ENCODE measurements around the gene NAV2.

Gene NAV2

GRCh38 chr11:20027556-20028013, 314.9 kb downstream of the NAV2 start:
- Histone ChIP-seq H3K27ac (no peak overlapping the region), H3K9ac (ENCODE audit: insufficient read length) (no peak overlapping the region), H3K36me3 (ENCODE audit: insufficient read depth, low read length) (no peaks in the 10 kb centered on the region), H3K4me3 (no peak overlapping the region), H3K9me3 (ENCODE audit: low read depth, low read length) (no peaks in the 10 kb centered on the region)
- no peak for TF ChIP-seq EZH2 (IDR thresholded peaks at IDR 0.05)
- no peak for TF ChIP-seq FOXP2 (optimal IDR thresholded peaks at IDR 0.05; ENCODE audit: control extremely low read depth, extremely low read length, insufficient read depth)
- TF ChIP-seq POLR2AphosphoS5 (IDR thresholded peaks at IDR 0.05; ENCODE audit: borderline replicate concordance, low read depth, low read length), result no peak
- DNase-seq (ENCODE audit: low read depth, low spot score), result no peak

- Histone ChIP-seq H3K9ac (ENCODE audit: insufficient read length) (no peak overlapping the region), H3K9me3 (ENCODE audit: low read depth, low read length) (no peaks in the 10 kb centered on the region), H3K4me3 (no peak overlapping the region), H3K27ac (no peak overlapping the region), H3K36me3 (ENCODE audit: insufficient read depth, low read length) (no peaks in the 10 kb centered on the region)
- TF ChIP-seq FOXP2 (optimal IDR thresholded peaks at IDR 0.05; ENCODE audit: control extremely low read depth, extremely low read length, insufficient read depth) (no peak), EZH2 (IDR thresholded peaks at IDR 0.05) (no peak), POLR2AphosphoS5 (IDR thresholded peaks at IDR 0.05; ENCODE audit: borderline replicate concordance, low read depth, low read length) (no peak)
- no peak for DNase-seq (ENCODE audit: low read depth, low spot score)
These were observed 316.6 kb downstream of the NAV2 start for GRCh38 chr11:20029193-20029592.

GRCh38 chr11:20030472-20030871, 317.8 kb downstream of the NAV2 start:
- no peak for DNase-seq (ENCODE audit: low read depth, low spot score)

DNA sequence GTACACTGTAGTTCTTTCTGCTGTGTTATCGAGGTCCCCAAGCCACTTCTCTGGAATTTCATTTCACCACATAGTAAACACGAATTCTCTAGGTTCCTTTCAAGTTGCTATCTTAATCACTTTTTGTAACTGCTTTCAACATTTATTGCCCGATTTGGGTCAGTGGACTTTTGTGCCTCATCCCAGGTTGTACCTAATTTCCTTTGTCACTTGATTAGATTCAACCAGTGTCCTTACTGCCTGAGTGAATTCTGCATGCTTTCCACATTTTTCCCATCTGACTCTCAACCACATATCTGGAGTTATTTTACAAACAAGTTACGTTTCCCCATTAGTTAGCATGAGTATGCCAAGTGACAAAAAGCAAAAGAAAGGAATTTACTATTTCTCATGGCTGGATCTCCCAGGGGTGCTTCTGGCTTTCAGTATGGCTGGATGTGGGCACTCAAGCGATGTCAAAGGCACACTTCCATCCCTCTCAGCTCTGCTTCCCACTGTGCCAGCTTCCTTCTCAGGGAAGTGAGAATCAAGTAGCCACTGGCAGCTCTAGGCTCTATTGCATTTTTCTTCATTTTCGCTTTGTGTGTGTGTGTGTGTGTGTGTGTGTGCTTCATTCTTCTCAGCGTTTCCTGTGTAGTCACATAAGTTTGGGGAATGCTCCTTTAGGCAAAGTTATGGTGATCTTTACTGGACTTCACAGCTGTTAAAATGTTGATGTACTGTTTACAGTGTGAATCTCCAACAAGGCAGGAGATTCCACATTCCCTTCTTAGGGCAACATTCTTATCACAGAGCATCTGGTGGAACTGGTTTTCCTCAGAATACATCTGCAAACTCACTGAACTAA, 318.7 kb downstream of the NAV2 start:
- Histone ChIP-seq H3K9ac (ENCODE audit: insufficient read length) (no peak overlapping the region), H3K9me3 (ENCODE audit: low read depth, low read length) (no peaks in the 10 kb centered on the region), H3K4me3 (no peak overlapping the region), H3K36me3 (ENCODE audit: insufficient read depth, low read length) (no peaks in the 10 kb centered on the region), H3K27ac (no peak overlapping the region)
- no peak for DNase-seq (ENCODE audit: low read depth, low spot score)
- no peak for TF ChIP-seq EZH2 (IDR thresholded peaks at IDR 0.05)
- TF ChIP-seq FOXP2 (optimal IDR thresholded peaks at IDR 0.05; ENCODE audit: control extremely low read depth, extremely low read length, insufficient read depth), result no peak
- TF ChIP-seq POLR2AphosphoS5 (IDR thresholded peaks at IDR 0.05; ENCODE audit: borderline replicate concordance, low read depth, low read length), result no peak

More at GRCh38 chr11:20030472-20030871, 317.8 kb downstream of the NAV2 start:
- Histone ChIP-seq H3K4me3 (no peak overlapping the region), H3K36me3 (ENCODE audit: insufficient read depth, low read length) (no peaks in the 10 kb centered on the region), H3K27ac (no peak overlapping the region), H3K9ac (ENCODE audit: insufficient read length) (no peak overlapping the region), H3K9me3 (ENCODE audit: low read depth, low read length) (no peaks in the 10 kb centered on the region)
- TF ChIP-seq FOXP2 (optimal IDR thresholded peaks at IDR 0.05; ENCODE audit: control extremely low read depth, extremely low read length, insufficient read depth), result no peak
- TF ChIP-seq EZH2 (IDR thresholded peaks at IDR 0.05), result no peak
- no peak for TF ChIP-seq POLR2AphosphoS5 (IDR thresholded peaks at IDR 0.05; ENCODE audit: borderline replicate concordance, low read depth, low read length)

DNA sequence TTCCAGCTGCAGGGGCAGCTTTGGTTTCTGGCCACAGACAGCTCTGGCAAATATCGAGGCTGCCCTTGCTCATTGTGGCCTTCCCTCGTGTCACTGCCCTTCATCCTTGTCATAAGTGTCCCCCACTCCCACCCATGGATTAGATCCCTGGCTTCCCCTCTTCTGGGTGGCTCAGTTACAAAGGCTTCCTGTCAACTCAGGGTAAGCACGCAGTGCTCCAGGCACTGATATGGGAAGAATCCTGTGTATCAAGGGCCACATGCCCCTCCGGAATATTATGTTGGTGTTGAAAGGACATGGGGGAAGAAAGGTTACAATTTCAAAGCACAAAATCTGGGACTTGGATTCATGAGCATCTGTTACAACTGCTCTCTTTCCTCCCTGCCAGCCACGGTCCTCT, 319.5 kb downstream of the NAV2 start:
- H3K36me3 ChIP-seq (ENCODE audit: insufficient read depth, low read length), result no peaks in the 10 kb centered on the region
- no peak overlapping the region for H3K4me3 ChIP-seq
- no peak overlapping the region for H3K9ac ChIP-seq (ENCODE audit: insufficient read length)
- no peak overlapping the region for H3K27ac ChIP-seq
- TF ChIP-seq FOXP2 (optimal IDR thresholded peaks at IDR 0.05; ENCODE audit: control extremely low read depth, extremely low read length, insufficient read depth) (no peak), EZH2 (IDR thresholded peaks at IDR 0.05) (no peak), POLR2AphosphoS5 (IDR thresholded peaks at IDR 0.05; ENCODE audit: borderline replicate concordance, low read depth, low read length) (no peak)
- H3K9me3 ChIP-seq (ENCODE audit: low read depth, low read length), result no peaks in the 10 kb centered on the region
- no peak for DNase-seq (ENCODE audit: low read depth, low spot score)

DNA sequence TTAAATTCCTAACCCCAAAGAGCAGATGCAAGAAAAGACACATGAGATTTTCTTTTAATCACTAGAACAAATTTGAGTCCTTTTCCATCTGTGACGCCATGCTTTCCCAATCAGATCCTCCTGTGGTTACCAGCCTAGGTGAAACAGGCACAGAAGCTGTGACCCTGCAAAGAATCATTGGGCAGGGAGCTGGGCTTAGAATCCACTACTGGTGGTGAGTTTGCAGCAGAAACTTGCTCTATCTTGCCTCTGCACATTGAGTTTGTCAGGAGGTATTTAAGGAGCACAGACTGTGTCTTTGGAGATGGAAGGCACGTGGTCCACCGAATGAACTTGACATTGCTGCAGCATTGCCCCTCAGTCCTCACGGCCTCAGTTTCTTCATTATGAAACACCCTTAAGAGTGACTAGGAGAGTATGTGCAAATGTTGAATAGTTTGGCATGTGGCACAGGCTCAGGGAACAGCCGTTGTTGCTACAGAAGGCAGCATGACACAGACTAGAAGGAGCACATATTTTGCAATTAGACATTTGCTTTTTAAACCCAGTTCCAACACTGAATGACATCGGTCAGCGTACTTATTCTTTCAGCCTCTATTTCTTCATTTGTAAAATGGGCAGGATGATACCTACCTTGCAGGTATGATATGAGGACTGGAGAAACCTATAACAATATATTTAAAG, 320.1 kb downstream of the NAV2 start:
- Histone ChIP-seq H3K9ac (ENCODE audit: insufficient read length) (no peak overlapping the region), H3K36me3 (ENCODE audit: insufficient read depth, low read length) (no peaks in the 10 kb centered on the region), H3K4me3 (no peak overlapping the region), H3K27ac (no peak overlapping the region), H3K9me3 (ENCODE audit: low read depth, low read length) (no peaks in the 10 kb centered on the region)
- DNase-seq (ENCODE audit: low read depth, low spot score), result no peak
- no peak for TF ChIP-seq EZH2 (IDR thresholded peaks at IDR 0.05)
- no peak for TF ChIP-seq POLR2AphosphoS5 (IDR thresholded peaks at IDR 0.05; ENCODE audit: borderline replicate concordance, low read depth, low read length)
- no peak for TF ChIP-seq FOXP2 (optimal IDR thresholded peaks at IDR 0.05; ENCODE audit: control extremely low read depth, extremely low read length, insufficient read depth)

GRCh38 chr11:20033806-20034205, 321.2 kb downstream of the NAV2 start:
- Histone ChIP-seq H3K9ac (ENCODE audit: insufficient read length) (no peak overlapping the region), H3K27ac (no peak overlapping the region), H3K4me3 (no peak overlapping the region), H3K9me3 (ENCODE audit: low read depth, low read length) (no peaks in the 10 kb centered on the region), H3K36me3 (ENCODE audit: insufficient read depth, low read length) (no peaks in the 10 kb centered on the region)
- DNase-seq (ENCODE audit: low read depth, low spot score), result no peak
- TF ChIP-seq FOXP2 (optimal IDR thresholded peaks at IDR 0.05; ENCODE audit: control extremely low read depth, extremely low read length, insufficient read depth), result no peak
- TF ChIP-seq POLR2AphosphoS5 (IDR thresholded peaks at IDR 0.05; ENCODE audit: borderline replicate concordance, low read depth, low read length), result no peak
- no peak for TF ChIP-seq EZH2 (IDR thresholded peaks at IDR 0.05)

DNA sequence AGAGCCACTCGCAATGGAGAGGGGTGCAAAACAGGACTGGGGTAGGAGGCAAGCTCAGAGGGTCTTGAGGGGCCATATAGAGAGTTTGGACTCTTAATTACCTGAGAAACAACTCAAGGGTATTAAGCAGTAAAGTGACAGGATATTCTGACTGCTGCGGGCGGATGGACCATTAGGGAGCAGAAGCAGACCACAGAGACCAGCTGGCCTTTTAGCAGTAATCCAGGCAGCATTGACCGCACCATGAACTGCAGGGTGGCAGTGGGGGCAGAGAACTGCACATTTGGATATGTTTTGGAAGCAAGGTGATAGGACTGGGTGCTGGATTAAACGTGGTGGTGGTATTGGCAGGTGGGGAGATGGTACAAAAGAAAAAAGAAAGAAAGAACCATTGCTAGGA, 322.3 kb downstream of the NAV2 start:
- Histone ChIP-seq H3K27ac (no peak overlapping the region), H3K9me3 (ENCODE audit: low read depth, low read length) (no peaks in the 10 kb centered on the region), H3K4me3 (no peak overlapping the region), H3K36me3 (ENCODE audit: insufficient read depth, low read length) (no peaks in the 10 kb centered on the region), H3K9ac (ENCODE audit: insufficient read length) (no peak overlapping the region)
- no peak for TF ChIP-seq EZH2 (IDR thresholded peaks at IDR 0.05)
- DNase-seq (ENCODE audit: low read depth, low spot score), result no peak

All from SK-N-MC (cell line).